Neural crest cell (in vitro differentiated cells): Measurements from ENCODE around the gene PDXK. TPM values are rescaled to one million over a fixed set of nuclear protein-coding genes. Genes with fewer than 3 reads are reported as not detected.

Experiments
- DNase-seq: peaks from one replicate; pipeline ENCODE4 v3.0.0; 2021; ENCODE audit warnings: low read depth, mixed read lengths, low spot score
- H3K27ac Mint-ChIP-seq: one replicate; pipeline ENCODE4 v1.8.0; 2021; ENCODE audit warnings: mild to moderate bottlenecking, mixed read lengths; ENCODE audit not compliant: unreplicated experiment
- H3K27me3 Mint-ChIP-seq: 2 replicates; pipeline ENCODE4 v1.8.0; 2021; ENCODE audit warnings: low read depth, mild to moderate bottlenecking, mixed read lengths
- H3K36me3 Mint-ChIP-seq: 2 replicates; pipeline ENCODE4 v1.8.0; 2021; ENCODE audit warnings: low read depth, mild to moderate bottlenecking, mixed read lengths
- H3K4me1 Mint-ChIP-seq: 2 replicates; pipeline ENCODE4 v1.8.0; 2021; ENCODE audit warnings: mixed read lengths
- H3K4me3 Mint-ChIP-seq: one replicate; pipeline ENCODE4 v1.8.0; 2021; ENCODE audit warnings: mild to moderate bottlenecking, mixed read lengths
- H3K9me3 Mint-ChIP-seq: 2 replicates; pipeline ENCODE4 v1.8.0; 2021; ENCODE audit warnings: mixed read lengths
- CTCF ChIP-seq: fragments of 200-600 bp; sonication (generic); conservative IDR thresholded peaks from 2 replicates; pipeline ENCODE4 v1.5.0; 2021; ENCODE audit warnings: antibody characterized with exemption, mild to moderate bottlenecking
- total RNA-seq: library from RNA; stranded (reverse); gene quantifications from 2 replicates; pipeline ENCODE4 v1.2.1, GENCODE V29; 2021

Gene PDXK
- total RNA-seq, 1 donor from 2014 or later, result 67.3 TPM

GRCh38 chr21:43753439-43753799, 34.5 kb downstream of the PDXK start:
- no peaks in the 10 kb centered on the region for H3K4me1 Mint-ChIP-seq
- peaks cover 4% of the 10 kb centered on the region for H3K36me3 Mint-ChIP-seq
- H3K4me3 Mint-ChIP-seq, result no peak overlapping the region
- no peak overlapping the region for H3K27ac Mint-ChIP-seq
- TF ChIP-seq CTCF, result no peak
- no peaks in the 10 kb centered on the region for H3K27me3 Mint-ChIP-seq
- no peak for DNase-seq
- H3K9me3 Mint-ChIP-seq, result no peaks in the 10 kb centered on the region

GRCh38 chr21:43754948-43755781, 36.2 kb downstream of the PDXK start:
- Mint-ChIP-seq H3K4me3 (no peak overlapping the region), H3K4me1 (no peaks in the 10 kb centered on the region), H3K9me3 (no peaks in the 10 kb centered on the region), H3K27me3 (no peaks in the 10 kb centered on the region), H3K36me3 (peaks cover 4% of the 10 kb centered on the region), H3K27ac (no peak overlapping the region)
- no peak for TF ChIP-seq CTCF
- DNase-seq, result no peak

- no peaks in the 10 kb centered on the region for H3K27me3 Mint-ChIP-seq
- no peak overlapping the region for H3K27ac Mint-ChIP-seq
- TF ChIP-seq CTCF, result no peak
- H3K36me3 Mint-ChIP-seq, result no peaks in the 10 kb centered on the region
- no peaks in the 10 kb centered on the region for H3K9me3 Mint-ChIP-seq
- H3K4me3 Mint-ChIP-seq, result no peak overlapping the region
- no peak for DNase-seq
- no peaks in the 10 kb centered on the region for H3K4me1 Mint-ChIP-seq
These were observed 37.1 kb downstream of the PDXK start for GRCh38 chr21:43755820-43756594.

- no peak overlapping the region for H3K4me3 Mint-ChIP-seq
- H3K27ac Mint-ChIP-seq, result no peak overlapping the region
- TF ChIP-seq CTCF, result no peak
These were observed 38.7 kb downstream of the PDXK start for GRCh38 chr21:43757601-43758000.

GRCh38 chr21:43758111-43758641, 39.2 kb downstream of the PDXK start:
- Mint-ChIP-seq H3K4me1 (no peaks in the 10 kb centered on the region), H3K27me3 (no peaks in the 10 kb centered on the region), H3K36me3 (no peaks in the 10 kb centered on the region), H3K27ac (no peak overlapping the region), H3K9me3 (no peaks in the 10 kb centered on the region), H3K4me3 (no peak overlapping the region)
- DNase-seq, result no peak
- TF ChIP-seq CTCF, result no peak

More at GRCh38 chr21:43757601-43758000, 38.7 kb downstream of the PDXK start:
- H3K27me3 Mint-ChIP-seq, result no peaks in the 10 kb centered on the region
- no peaks in the 10 kb centered on the region for H3K9me3 Mint-ChIP-seq
- no peaks in the 10 kb centered on the region for H3K4me1 Mint-ChIP-seq
- DNase-seq, result no peak
- H3K36me3 Mint-ChIP-seq, result no peaks in the 10 kb centered on the region
